T-cell (primary cell): ENCODE results near the gene UAP1L1. TPM values are rescaled to one million over a fixed set of nuclear protein-coding genes. Genes with fewer than 3 reads are reported as not detected.
"Not testable (repeated sequence)": the region's sequence is repeated elsewhere in the genome, so short reads cannot be mapped to it uniquely, and the experiment has no call there.

Experiments used
- ATAC-seq, 4 experiments: fragments of 200-7000 bp in 3 of 4; fragments of 150-1000 bp in 1 of 4; cut with Tn5 transposase; replicated peaks in 1 of 4; 1 replicate in 3 of 4; 2 replicates in 1 of 4; pipeline ENCODE4 v1.10.0; 2021; ENCODE audit warnings: moderate library complexity in 3 of 4, mild to moderate bottlenecking in 2 of 4, moderate number of reproducible peaks in 1 of 4
- CTCF ChIA-PET, 2 donors: fragments of 300-600 bp; sonication (Branson Sonifier 250); formaldehyde crosslinking; loops; one replicate each; lab custom pipeline; 2022; ENCODE audit warnings: antibody characterized with exemption in 2 of 2; lab: Charles Lee
- POLR2A ChIA-PET, 2 donors: fragments of 300-600 bp; sonication (Branson Sonifier 250); formaldehyde crosslinking; loops; one replicate each; lab custom pipeline; 2022; ENCODE audit warnings: antibody characterized with exemption in 2 of 2; lab: Charles Lee
- DNase-seq, 35 experiments: peaks; one replicate each; pipeline versions ENCODE4 v3.0.0 to v3.0.0-alpha.2; 2013 to 2023
- H3K27ac ChIP-seq: one replicate; pipeline ENCODE4 v1.5.1; 2013; ENCODE audit warnings: low read length
- H3K27me3 ChIP-seq, 2 experiments: replicated peaks in 1 of 2; 1 replicate in 1 of 2; 2 replicates in 1 of 2; pipeline versions ENCODE4 v1.6.1 to v1.7.0; 2013; ENCODE audit warnings: low read length in 1 of 2, mixed read lengths in 1 of 2; ENCODE audit not compliant: control insufficient read depth in 2 of 2, insufficient read depth in 2 of 2; ENCODE audit errors: extremely low read depth in 1 of 2
- H3K36me3 ChIP-seq, 2 donors: 1 replicate in 1 of 2; 2 replicates in 1 of 2; pipeline versions ENCODE4 v1.6.1 to v1.7.0; 2013; ENCODE audit warnings: low read length in 1 of 2; ENCODE audit not compliant: control insufficient read depth in 2 of 2, insufficient read depth in 1 of 2; ENCODE audit errors: extremely low read depth in 1 of 2
- H3K4me1 ChIP-seq, 2 experiments: 1 replicate in 1 of 2; 2 replicates in 1 of 2; pipeline versions ENCODE4 v1.6.1 to v1.7.0; 2013; ENCODE audit warnings: low read length in 2 of 2, mixed read lengths in 1 of 2; ENCODE audit not compliant: insufficient read depth in 2 of 2, control insufficient read depth in 1 of 2; ENCODE audit errors: extremely low read depth in 1 of 2
- H3K4me3 ChIP-seq, 2 donors: 1 replicate in 1 of 2; 2 replicates in 1 of 2; pipeline versions ENCODE4 v1.5.1 to v1.7.0; 2013; ENCODE audit warnings: mild to moderate bottlenecking in 2 of 2, low read length in 1 of 2, moderate library complexity in 1 of 2; ENCODE audit not compliant: control insufficient read depth in 1 of 2; ENCODE audit errors: extremely low read depth in 1 of 2
- H3K9me3 ChIP-seq: 2 replicates; pipeline ENCODE4 v1.7.0; 2013
- H3K27ac Mint-ChIP-seq, 2 donors: one replicate each; pipeline ENCODE4 v1.8.0; 2020 to 2021; ENCODE audit warnings: mild to moderate bottlenecking in 2 of 2, mixed read lengths in 2 of 2
- H3K27me3 Mint-ChIP-seq, 2 donors: one replicate each; pipeline ENCODE4 v1.8.0; 2021 to 2022; ENCODE audit warnings: mixed read lengths in 2 of 2
- H3K36me3 Mint-ChIP-seq: one replicate; pipeline ENCODE4 v1.8.0; 2021; ENCODE audit warnings: mixed read lengths
- H3K4me1 Mint-ChIP-seq, 3 donors: one replicate each; pipeline ENCODE4 v1.8.0; 2020 to 2022; ENCODE audit warnings: mixed read lengths in 3 of 3, mild to moderate bottlenecking in 1 of 3
- H3K4me3 Mint-ChIP-seq, 3 donors: one replicate each; pipeline ENCODE4 v1.8.0; 2020 to 2022; ENCODE audit warnings: mild to moderate bottlenecking in 3 of 3, mixed read lengths in 3 of 3, moderate library complexity in 3 of 3
- H3K9me3 Mint-ChIP-seq, 3 donors: one replicate each; pipeline ENCODE4 v1.8.0; 2020 to 2022; ENCODE audit warnings: mixed read lengths in 3 of 3
- WGBS: methylation state at CpG from one replicate; pipeline ENCODE4 v1.1.5; 2013; ENCODE audit warnings: missing lambda C conversion rate; ENCODE audit not compliant: insufficient coverage; 5-methylcytosine and 5-hydroxymethylcytosine counted together
- total RNA-seq, 35 experiments: library from RNA in 6 of 35; stranded (reverse) in 6 of 35; fragments of 120-200 nt in 1 of 35; gene quantifications; one replicate each; pipeline versions ENCODE4 v1.2.1 to v1.2.4 and lab custom pipeline; 2013 to 2026

Gene UAP1L1
- total RNA-seq, 5 donors from 2014 or later (not counting 1 experiment from before 2014, with no cell fraction given), result 11.3 to 32.8 (median 19.3) TPM

- H3K4me1 ChIP-seq, result peaks cover 22 to 91% of the 10 kb centered on the region in 2 experiments
- ChIA-PET CTCF (interaction anchor here (0.6 to 1.9 kb wide), 5 partner anchors 16 to 253 kb away, joined by 3 to 9 read pairs (median 5); partner anchors contain the start of gene TUBB4B (in 1 of the 2)), POLR2A (interaction anchor here in 1 of 2 donors (0.5 kb wide), 2 partner anchors 11 to 37 kb away, joined by 3 read pairs; no protein-coding TSS in a partner anchor)
- no peaks in the 10 kb centered on the region for H3K27me3 Mint-ChIP-seq
- peak overlapping the region; percentile 81 to 88 for H3K27ac Mint-ChIP-seq
- H3K4me1 Mint-ChIP-seq, result peaks cover 52 to 65% (median 55%) of the 10 kb centered on the region in 3 donors
- DNase-seq (peak in 21 of 35 experiments; percentile 16 to 61 (median 32)), ATAC-seq (no peak)
- H3K36me3 ChIP-seq, result no peaks in the 10 kb centered on the region
- H3K9me3 Mint-ChIP-seq, result no peaks in the 10 kb centered on the region
- peak overlapping the region; percentile 73 to 78 (median 74) for H3K4me3 Mint-ChIP-seq
- peak overlapping the region; percentile 59 for H3K27ac ChIP-seq
- H3K27me3 ChIP-seq, result peaks cover 0 to 13% of the 10 kb centered on the region in 2 experiments
- no peaks in the 10 kb centered on the region for H3K36me3 Mint-ChIP-seq
- H3K4me3 ChIP-seq, result peak overlapping the region in 1 of 2 donors; percentile 79
- no peaks in the 10 kb centered on the region for H3K9me3 ChIP-seq
- WGBS, result 50% methylated on average over 58 of the region's 65 CpGs
These were observed 46.5 kb upstream of the UAP1L1 start for GRCh38 chr9:137030538-137031527.

DNA sequence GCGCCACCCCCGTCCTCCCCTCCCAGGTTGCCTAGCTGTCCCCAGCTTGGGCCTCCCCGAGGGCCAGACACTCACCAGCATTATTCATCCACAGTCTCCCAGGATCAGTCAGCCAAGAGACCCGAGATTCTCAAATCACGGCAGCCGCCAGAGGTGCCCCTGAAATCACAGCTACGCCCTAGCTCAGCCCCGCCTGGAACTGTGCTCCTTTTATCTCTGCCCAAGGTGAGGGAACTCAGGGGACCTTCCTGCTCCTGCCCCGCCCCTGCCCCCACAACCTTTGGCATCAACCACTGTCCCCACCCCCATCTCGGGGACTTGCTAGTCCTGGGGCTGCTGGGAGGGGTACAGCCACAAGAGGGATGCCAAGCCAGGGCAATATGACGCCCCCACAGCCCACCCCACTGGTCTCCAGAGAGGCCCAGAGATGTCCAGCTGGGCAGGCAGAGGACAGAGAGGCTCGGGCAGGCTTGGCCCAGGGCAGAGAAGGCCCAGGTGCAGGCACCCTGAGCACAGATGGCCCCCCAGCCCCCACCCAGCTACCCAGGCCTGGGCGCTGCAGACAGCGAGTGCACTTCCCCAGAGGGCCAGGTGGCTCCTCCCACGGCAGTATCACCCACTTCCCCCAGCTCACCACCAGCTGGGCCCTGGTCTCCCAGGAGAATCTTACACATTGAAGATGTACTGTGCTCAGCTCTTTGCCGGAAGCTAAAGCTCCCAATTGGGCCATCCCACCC, 45.2 kb upstream of the UAP1L1 start, which contains the start of gene FUT7:
FUT7 (minus strand) TSS at position 185 of the 737 bp plus-strand sequence; CDS start at position 88, 97 bp downstream.
- Mint-ChIP-seq H3K9me3 (no peaks in the 10 kb centered on the region), H3K27ac (peak within 1 kb of the TSS; percentile 91 to 92), H3K27me3 (no peaks in the 10 kb centered on the region), H3K36me3 (no peaks in the 10 kb centered on the region), H3K4me1 (peaks cover 45 to 56% (median 47%) of the 10 kb centered on the region in 3 donors), H3K4me3 (peak within 1 kb of the TSS; percentile 73 to 82 (median 74))
- H3K4me3 ChIP-seq, result peak within 1 kb of the TSS in 1 of 2 donors; percentile 79
- WGBS, result 25% methylated on average over 12 of the region's 16 CpGs
- DNase-seq, result peak in 12 of 35 experiments; percentile 19 to 55 (median 34)
- H3K27me3 ChIP-seq, result peaks cover 0 to 13% of the 10 kb centered on the region in 2 experiments
- H3K9me3 ChIP-seq, result no peaks in the 10 kb centered on the region
- ChIA-PET POLR2A (no interaction called here), CTCF (interaction anchor here in 1 of 2 donors (0.6 to 1.1 kb wide), 6 partner anchors 15 to 101 kb away, joined by 3 to 5 read pairs (median 3); no protein-coding TSS in a partner anchor)
- peaks cover 17 to 80% of the 10 kb centered on the region in 2 experiments for H3K4me1 ChIP-seq
- H3K36me3 ChIP-seq, result no peaks in the 10 kb centered on the region
- no peak for ATAC-seq
- peak within 1 kb of the TSS; percentile 59 for H3K27ac ChIP-seq

DNA sequence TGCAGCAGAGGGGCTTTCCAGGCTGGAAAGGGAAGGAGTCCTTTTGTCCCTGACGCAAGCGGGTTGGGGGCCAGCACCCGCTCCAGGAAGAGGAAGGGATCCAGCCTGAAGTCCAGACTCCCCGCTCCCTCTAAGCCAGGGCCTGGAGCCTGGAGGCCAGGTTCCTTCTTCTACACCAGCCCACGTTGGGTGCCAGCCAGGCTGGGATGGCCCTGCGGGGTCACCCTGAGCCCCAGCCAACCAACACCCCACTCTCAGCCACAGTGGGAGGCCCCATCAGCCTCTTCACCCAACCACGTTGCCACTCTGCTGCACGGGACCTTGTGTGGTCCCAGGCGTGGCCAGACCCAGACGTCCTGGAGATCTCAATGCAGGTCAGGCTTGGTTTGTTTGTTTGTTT, 44.5 kb upstream of the UAP1L1 start:
- Mint-ChIP-seq H3K4me3 (peak overlapping the region in 2 of 3 donors; percentile 64 to 72), H3K4me1 (peaks cover 42 to 53% (median 43%) of the 10 kb centered on the region in 3 donors), H3K27me3 (no peaks in the 10 kb centered on the region), H3K27ac (peak overlapping the region; percentile 82 to 85), H3K9me3 (no peaks in the 10 kb centered on the region), H3K36me3 (no peaks in the 10 kb centered on the region)
- ATAC-seq (no peak), DNase-seq (peak in 7 of 35 experiments; percentile 19 to 53 (median 26))
- no peak overlapping the region for H3K27ac ChIP-seq
- 73% methylated on average over 4 of the region's 10 CpGs for WGBS
- CTCF ChIA-PET, result interaction anchor here in 1 of 2 donors (1.0 to 1.1 kb wide), 2 partner anchors 14 to 85 kb away, joined by 3 read pairs; no protein-coding TSS in a partner anchor
- H3K4me1 ChIP-seq, result peaks cover 13 to 74% of the 10 kb centered on the region in 2 experiments
- H3K9me3 ChIP-seq, result no peaks in the 10 kb centered on the region
- H3K4me3 ChIP-seq, result no peak overlapping the region
- POLR2A ChIA-PET, result no interaction called here
- H3K36me3 ChIP-seq, result no peaks in the 10 kb centered on the region
- H3K27me3 ChIP-seq, result peaks cover 0 to 13% of the 10 kb centered on the region in 2 experiments

DNA sequence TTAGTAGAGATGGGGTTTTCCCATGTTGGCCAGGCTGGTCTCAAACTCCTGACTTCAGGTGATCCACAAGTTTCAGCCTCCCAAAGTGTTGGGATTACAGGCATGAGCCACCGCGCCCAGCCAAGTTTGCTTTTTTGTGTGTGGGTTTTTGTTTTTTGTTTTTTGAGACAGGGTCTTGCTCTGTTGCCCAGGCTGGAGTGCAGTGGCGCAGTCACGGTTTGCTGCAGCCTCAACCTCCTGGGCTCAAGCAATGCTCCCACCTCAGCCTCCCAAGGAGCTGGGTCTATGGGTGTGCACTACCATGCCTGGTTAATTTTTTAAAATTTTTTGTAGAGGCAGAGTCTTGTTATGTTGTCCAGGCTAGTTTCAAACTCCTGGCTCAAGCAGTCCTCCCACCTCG, 43.8 kb upstream of the UAP1L1 start:
- H3K36me3 Mint-ChIP-seq, POLR2A ChIA-PET, H3K4me3 ChIP-seq, DNase-seq, H3K27ac ChIP-seq, H3K9me3 ChIP-seq, ATAC-seq, H3K36me3 ChIP-seq, H3K27me3 Mint-ChIP-seq, H3K9me3 Mint-ChIP-seq: not testable (repeated sequence)
- H3K27me3 ChIP-seq, result peaks cover 0 to 13% of the 10 kb centered on the region in 2 experiments
- 100% methylated on average over 1 of the region's 5 CpGs for WGBS
- H3K4me1 Mint-ChIP-seq, result peaks cover 42 to 53% (median 43%) of the 10 kb centered on the region in 3 donors
- peak overlapping the region; percentile 13 to 72 (median 64) for H3K4me3 Mint-ChIP-seq
- peak overlapping the region; percentile 77 to 85 for H3K27ac Mint-ChIP-seq
- H3K4me1 ChIP-seq, result peaks cover 13 to 72% of the 10 kb centered on the region in 2 experiments
- CTCF ChIA-PET, result interaction anchor here in 1 of 2 donors (1.2 kb wide), 1 partner anchor 13 kb away, joined by 5 read pairs; the partner anchor contains the start of gene NPDC1

- H3K4me1 ChIP-seq, result peaks cover 7 to 65% of the 10 kb centered on the region in 2 experiments
- POLR2A ChIA-PET, result interaction anchor here in 1 of 2 donors (0.6 kb wide), 2 partner anchors 9 to 46 kb away, joined by 3 read pairs; no protein-coding TSS in a partner anchor
- Mint-ChIP-seq H3K4me3 (peak overlapping the region; percentile 59 to 82 (median 75)), H3K9me3 (no peaks in the 10 kb centered on the region), H3K27ac (peak overlapping the region; percentile 88 to 93), H3K36me3 (no peaks in the 10 kb centered on the region), H3K4me1 (peaks cover 38 to 47% (median 43%) of the 10 kb centered on the region in 3 donors), H3K27me3 (peaks cover 0 to 2% of the 10 kb centered on the region in 2 donors)
- CTCF ChIA-PET, result interaction anchor here (0.5 to 1.9 kb wide), 13 partner anchors 9 to 256 kb away, joined by 3 to 19 read pairs (median 5); partner anchors contain the start of genes AJM1 (in 1 of the 2), NPDC1 (in 1 of the 2) and TMEM141 (in 1 of the 2)
- no peak for DNase-seq
- ATAC-seq, result no peak
- H3K4me3 ChIP-seq, result peak overlapping the region in 1 of 2 donors; percentile 29
- H3K27me3 ChIP-seq, result peaks cover 0 to 20% of the 10 kb centered on the region in 2 experiments
- H3K9me3 ChIP-seq, result no peaks in the 10 kb centered on the region
- no peaks in the 10 kb centered on the region for H3K36me3 ChIP-seq
- peak overlapping the region; percentile 67 for H3K27ac ChIP-seq
- 8% methylated on average over 12 of the region's 15 CpGs for WGBS
These were observed 43.1 kb upstream of the UAP1L1 start for GRCh38 chr9:137034039-137034708.
